Subcutaneous abdominal adipose tissue (tissue), 5 donors: ENCODE results near the gene LCN2.

ENCODE experiments used
- H3K27ac ChIP-seq: one replicate; pipeline ENCODE4 v1.7.0; 2013; ENCODE audit warnings: low read depth, mild to moderate bottlenecking, inconsistent platforms, low read length, moderate library complexity
- H3K27me3 ChIP-seq, 5 donors: one replicate each; pipeline ENCODE4 v1.7.0; 2013; ENCODE audit warnings: low read length in 5 of 5, inconsistent platforms in 1 of 5; ENCODE audit not compliant: control insufficient read depth in 5 of 5, insufficient read depth in 4 of 5
- H3K36me3 ChIP-seq, 5 donors: one replicate each; pipeline ENCODE4 v1.7.0; 2013; ENCODE audit warnings: low read length in 5 of 5; ENCODE audit not compliant: control insufficient read depth in 5 of 5, insufficient read depth in 5 of 5
- H3K4me1 ChIP-seq, 5 donors: one replicate each; pipeline ENCODE4 v1.7.0; 2013; ENCODE audit warnings: low read length in 5 of 5, mild to moderate bottlenecking in 3 of 5, moderate library complexity in 1 of 5; ENCODE audit not compliant: control insufficient read depth in 5 of 5, insufficient read depth in 5 of 5
- H3K4me3 ChIP-seq, 5 donors: one replicate each; pipeline ENCODE4 v1.7.0; 2013; ENCODE audit warnings: low read length in 5 of 5, low read depth in 1 of 5
- H3K9ac ChIP-seq, 5 donors: one replicate each; pipeline ENCODE4 v1.7.0; 2013; ENCODE audit warnings: low read length in 5 of 5, mild to moderate bottlenecking in 4 of 5, moderate library complexity in 3 of 5
- H3K9me3 ChIP-seq, 5 donors: one replicate each; pipeline ENCODE4 v1.7.0; 2013; ENCODE audit warnings: low read length in 5 of 5; ENCODE audit not compliant: control insufficient read depth in 5 of 5
- donor health status: healthy.
- donor health status: healthy.
- donor health status: healthy.
- donor health status: healthy.
- donor health status: healthy.

The LCN2 gene

GRCh38 chr9:128149001-128149701, at the start of gene LCN2:
Gene LCN2, plus strand, starts transcription at chr9:128149453. Its CDS starts 73 bp downstream, at chr9:128149526.
- Histone ChIP-seq H3K36me3 (no peaks in the 10 kb centered on the region), H3K27me3 (peaks cover 0 to 4% (median 0%) of the 10 kb centered on the region in 5 donors), H3K27ac (no peak within 1 kb of the TSS), H3K4me3 (no peak within 1 kb of the TSS), H3K9ac (no peak within 1 kb of the TSS), H3K4me1 (peaks cover 0 to 1% (median 0%) of the 10 kb centered on the region in 5 donors), H3K9me3 (no peaks in the 10 kb centered on the region)

GRCh38 chr9:128099932-128100491, 49.2 kb upstream of the LCN2 start:
- Histone ChIP-seq H3K9me3 (no peaks in the 10 kb centered on the region), H3K27ac (peak overlapping the region; percentile 99), H3K36me3 (peaks cover 0 to 41% (median 32%) of the 10 kb centered on the region in 5 donors), H3K9ac (peak overlapping the region in 4 of 5 donors; percentile 82 to 98 (median 90)), H3K27me3 (no peaks in the 10 kb centered on the region), H3K4me3 (peak overlapping the region; percentile 73 to 95 (median 90)), H3K4me1 (peaks cover 29 to 78% (median 70%) of the 10 kb centered on the region in 5 donors)

- Histone ChIP-seq H3K36me3 (peaks cover 0 to 42% (median 35%) of the 10 kb centered on the region in 5 donors), H3K9ac (peak overlapping the region; percentile 14 to 98 (median 90)), H3K27ac (peak overlapping the region; percentile 99), H3K9me3 (no peaks in the 10 kb centered on the region), H3K27me3 (no peaks in the 10 kb centered on the region), H3K4me3 (peak overlapping the region; percentile 73 to 95 (median 90)), H3K4me1 (peaks cover 27 to 74% (median 67%) of the 10 kb centered on the region in 5 donors)
Measured at GRCh38 chr9:128100581-128100980, 48.7 kb upstream of the LCN2 start.

- H3K4me3 ChIP-seq, result peak overlapping the region; percentile 31 to 90 (median 83)
- H3K27ac ChIP-seq, result peak overlapping the region; percentile 99
- peaks cover 0 to 49% (median 42%) of the 10 kb centered on the region in 5 donors for H3K36me3 ChIP-seq
- no peaks in the 10 kb centered on the region for H3K27me3 ChIP-seq
- no peaks in the 10 kb centered on the region for H3K9me3 ChIP-seq
- H3K9ac ChIP-seq, result peak overlapping the region in 4 of 5 donors; percentile 45 to 98 (median 90)
- H3K4me1 ChIP-seq, result peaks cover 27 to 74% (median 67%) of the 10 kb centered on the region in 5 donors
Measured at GRCh38 chr9:128101231-128101661, 48.0 kb upstream of the LCN2 start.

- Histone ChIP-seq H3K9me3 (no peaks in the 10 kb centered on the region), H3K4me1 (peaks cover 27 to 74% (median 67%) of the 10 kb centered on the region in 5 donors), H3K27me3 (no peaks in the 10 kb centered on the region), H3K36me3 (peaks cover 0 to 53% (median 46%) of the 10 kb centered on the region in 5 donors), H3K9ac (peak overlapping the region in 1 of 5 donors; percentile 31), H3K27ac (peak overlapping the region; percentile 99), H3K4me3 (peak overlapping the region in 3 of 5 donors; percentile 39 to 90 (median 83))
Measured at GRCh38 chr9:128101690-128102089, 47.6 kb upstream of the LCN2 start.

GRCh38 chr9:128102196-128102595, 47.1 kb upstream of the LCN2 start:
- H3K36me3 ChIP-seq, result peaks cover 0 to 58% (median 51%) of the 10 kb centered on the region in 5 donors
- H3K4me1 ChIP-seq, result peaks cover 27 to 71% (median 67%) of the 10 kb centered on the region in 5 donors
- peak overlapping the region in 1 of 5 donors; percentile 31 for H3K9ac ChIP-seq
- H3K27me3 ChIP-seq, result no peaks in the 10 kb centered on the region
- no peaks in the 10 kb centered on the region for H3K9me3 ChIP-seq
- H3K27ac ChIP-seq, result peak overlapping the region; percentile 99
- peak overlapping the region in 4 of 5 donors; percentile 25 to 90 (median 61) for H3K4me3 ChIP-seq

- peaks cover 0 to 67% (median 60%) of the 10 kb centered on the region in 5 donors for H3K36me3 ChIP-seq
- peak overlapping the region in 1 of 5 donors; percentile 2 for H3K4me3 ChIP-seq
- no peaks in the 10 kb centered on the region for H3K27me3 ChIP-seq
- H3K9ac ChIP-seq, result peak overlapping the region in 2 of 5 donors; percentile 13 to 48
- H3K27ac ChIP-seq, result peak overlapping the region; percentile 99
- no peaks in the 10 kb centered on the region for H3K9me3 ChIP-seq
- peaks cover 22 to 63% (median 59%) of the 10 kb centered on the region in 5 donors for H3K4me1 ChIP-seq
Measured at GRCh38 chr9:128102861-128103588, 46.2 kb upstream of the LCN2 start.

GRCh38 chr9:128103589-128103962, 45.7 kb upstream of the LCN2 start:
- H3K36me3 ChIP-seq, result peaks cover 0 to 70% (median 63%) of the 10 kb centered on the region in 5 donors

GRCh38 chr9:128104171-128104618, 45.1 kb upstream of the LCN2 start:
- Histone ChIP-seq H3K4me3 (no peak overlapping the region), H3K36me3 (peaks cover 0 to 70% (median 65%) of the 10 kb centered on the region in 5 donors), H3K27me3 (no peaks in the 10 kb centered on the region), H3K27ac (no peak overlapping the region), H3K4me1 (peaks cover 16 to 51% (median 49%) of the 10 kb centered on the region in 5 donors), H3K9me3 (no peaks in the 10 kb centered on the region), H3K9ac (no peak overlapping the region)

More at GRCh38 chr9:128103589-128103962, 45.7 kb upstream of the LCN2 start:
- H3K27me3 ChIP-seq, result no peaks in the 10 kb centered on the region
- peak overlapping the region; percentile 99 for H3K27ac ChIP-seq
- H3K9me3 ChIP-seq, result no peaks in the 10 kb centered on the region
- no peak overlapping the region for H3K4me3 ChIP-seq
- H3K4me1 ChIP-seq, result peaks cover 19 to 57% (median 54%) of the 10 kb centered on the region in 5 donors
- peak overlapping the region in 1 of 5 donors; percentile 48 for H3K9ac ChIP-seq
